ENCODE measurements around the gene IPO11.
"Not testable (repeated sequence)": the region's sequence is repeated elsewhere in the genome, so short reads cannot be mapped to it uniquely, and the experiment has no call there.

IPO11 gene

DNA sequence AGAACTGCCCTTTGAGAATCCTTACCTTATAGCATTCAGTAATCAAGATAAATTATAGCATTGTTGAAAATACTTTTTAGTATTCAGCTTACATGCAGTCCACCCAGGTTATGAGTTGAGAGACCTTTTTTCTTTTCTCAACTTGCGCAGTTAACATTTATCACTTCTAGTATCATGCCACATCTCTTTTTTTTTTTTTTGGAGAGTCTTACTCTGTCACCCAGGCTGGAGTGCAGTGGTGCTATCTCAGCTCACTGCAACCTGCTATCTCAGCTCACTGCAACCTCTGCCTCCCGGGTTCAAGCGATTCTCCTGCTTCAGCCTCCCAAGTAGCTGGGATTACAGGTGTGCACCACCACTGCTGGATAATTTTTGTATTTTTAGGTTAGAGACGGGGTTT, 195.1 kb downstream of the IPO11 start:
- DNase-seq, result no peak

DNA sequence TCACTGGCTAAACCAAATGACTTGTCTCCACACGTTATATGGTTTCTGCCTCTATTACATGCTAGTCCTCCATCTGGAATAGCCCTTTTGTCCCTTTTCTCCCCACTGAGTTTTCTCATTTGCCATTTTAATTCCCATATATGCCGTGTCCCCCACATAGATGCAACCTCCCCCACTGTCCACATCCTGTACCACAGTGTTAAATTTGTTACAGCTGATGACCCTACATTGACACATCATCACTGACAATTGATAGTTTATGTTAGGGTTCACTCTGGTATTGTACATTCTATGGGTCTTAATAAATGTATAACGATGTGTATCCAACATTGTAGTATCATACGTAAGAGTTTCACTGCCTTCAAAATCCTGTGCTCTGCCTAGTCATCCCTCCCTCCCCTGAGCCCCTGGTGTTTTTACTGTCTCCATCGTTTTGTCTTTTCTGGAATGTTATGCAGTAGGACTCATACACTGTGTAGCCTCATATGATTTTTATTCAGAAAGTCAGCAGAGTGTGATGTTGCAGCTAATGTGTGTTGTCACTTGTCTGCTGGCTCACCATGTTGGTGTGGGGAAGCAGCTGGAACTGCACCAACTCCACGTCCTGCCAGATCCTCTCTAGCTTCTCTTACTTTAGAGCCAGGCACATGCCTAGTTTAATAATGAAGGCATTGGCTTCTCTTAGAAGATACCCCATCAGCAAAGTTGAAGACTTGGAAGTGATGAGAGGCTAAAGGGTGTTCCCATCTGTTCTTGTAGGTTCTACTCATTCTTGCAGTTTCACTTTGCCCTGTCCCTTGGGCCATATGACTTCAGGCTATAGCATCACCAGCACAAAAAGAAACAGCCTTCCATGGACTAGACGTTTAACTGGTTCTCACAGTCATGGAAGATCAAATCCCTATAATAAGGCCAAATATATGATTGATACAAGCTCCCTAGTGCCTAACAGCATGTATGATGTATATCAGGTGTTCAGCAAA, 196.3 kb downstream of the IPO11 start:
- DNase-seq, result no peak

- DNase-seq, result no peak
Measured at GRCh38 chr5:62614355-62614754, 201.8 kb downstream of the IPO11 start.

GRCh38 chr5:62616615-62617277, 204.2 kb downstream of the IPO11 start:
- DNase-seq, result no peak

DNA sequence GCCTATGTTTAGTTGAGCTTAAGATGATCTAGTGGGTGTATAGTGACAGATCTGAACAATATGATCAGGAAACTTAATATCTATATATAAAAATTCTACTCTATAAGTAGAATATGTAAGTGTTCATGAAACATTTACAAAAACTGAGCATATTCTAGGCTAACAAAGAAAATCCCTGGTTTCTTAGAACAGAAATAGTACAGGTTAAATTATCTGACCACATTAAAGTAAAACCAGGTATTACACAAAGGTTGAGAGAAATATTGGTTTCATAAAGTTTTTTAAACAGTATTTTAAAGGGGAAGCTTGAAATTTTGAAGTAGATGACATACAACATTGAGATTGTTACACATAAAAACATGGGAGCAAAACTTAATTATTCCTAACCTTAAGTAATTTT, 205.4 kb downstream of the IPO11 start:
- DNase-seq, result no peak

DNA sequence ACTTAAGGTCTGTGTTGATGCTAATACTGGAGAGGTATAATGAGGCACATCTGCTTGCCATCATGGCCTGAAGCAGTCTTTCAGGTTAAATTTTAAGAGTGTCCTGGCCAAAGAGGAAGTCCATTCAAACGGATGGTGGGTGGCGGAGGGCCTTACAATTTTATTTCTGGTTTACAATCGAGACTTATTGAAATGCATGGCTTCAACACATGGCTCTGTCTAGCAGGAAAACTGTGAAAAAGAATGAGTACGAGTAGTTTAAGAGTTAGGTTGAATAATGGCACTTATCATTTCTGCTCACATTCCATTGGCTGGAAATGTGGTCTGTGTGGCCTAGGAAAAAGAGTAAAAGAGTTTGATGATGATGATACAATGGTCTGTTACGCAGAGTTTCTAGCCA, 208.2 kb downstream of the IPO11 start:
- DNase-seq, result no peak

- DNase-seq, result no peak
Measured at GRCh38 chr5:62621280-62621679, 208.7 kb downstream of the IPO11 start.

DNA sequence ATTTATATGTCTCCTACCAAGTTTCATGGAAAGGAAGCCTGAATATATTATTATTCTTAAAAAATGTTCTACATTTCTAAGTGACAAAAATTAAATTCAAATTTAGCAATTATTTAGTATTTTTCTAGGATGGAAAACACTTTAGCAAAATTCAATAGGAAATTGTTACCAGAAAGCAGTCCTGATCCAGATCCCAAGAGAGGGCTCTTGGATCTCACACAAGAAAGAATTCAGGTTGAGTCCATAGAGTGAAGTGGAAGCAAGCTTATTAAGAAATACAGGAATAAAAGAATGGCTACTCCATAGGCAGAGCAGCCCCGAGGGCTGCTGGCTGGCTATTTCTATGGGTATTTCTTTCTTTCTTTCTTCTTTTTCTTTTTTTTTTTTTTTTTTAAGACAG, 210.7 kb downstream of the IPO11 start:
- DNase-seq, result no peak

- DNase-seq, result not testable (repeated sequence)
Measured at GRCh38 chr5:62624436-62624835, 211.9 kb downstream of the IPO11 start.

DNA sequence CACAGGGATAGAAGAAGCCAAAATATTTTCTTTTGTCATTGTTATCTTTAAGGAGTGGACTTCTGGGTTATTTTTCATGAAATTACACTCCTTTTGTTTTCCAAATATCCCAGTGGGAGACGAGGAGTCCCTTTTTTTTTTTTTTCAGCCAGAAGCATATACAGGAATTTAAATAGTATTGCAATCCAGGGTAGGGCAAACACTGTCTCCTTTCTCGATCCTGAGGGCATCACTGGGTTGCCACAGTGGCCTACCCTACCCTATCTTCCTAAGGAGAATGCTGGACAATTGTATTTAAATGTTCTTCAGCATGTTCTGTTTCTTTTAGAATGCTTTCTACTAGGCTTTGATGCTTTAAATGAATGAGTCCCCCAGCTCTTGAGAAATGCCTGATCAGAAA, 214.0 kb downstream of the IPO11 start:
- DNase-seq, result no peak

DNA sequence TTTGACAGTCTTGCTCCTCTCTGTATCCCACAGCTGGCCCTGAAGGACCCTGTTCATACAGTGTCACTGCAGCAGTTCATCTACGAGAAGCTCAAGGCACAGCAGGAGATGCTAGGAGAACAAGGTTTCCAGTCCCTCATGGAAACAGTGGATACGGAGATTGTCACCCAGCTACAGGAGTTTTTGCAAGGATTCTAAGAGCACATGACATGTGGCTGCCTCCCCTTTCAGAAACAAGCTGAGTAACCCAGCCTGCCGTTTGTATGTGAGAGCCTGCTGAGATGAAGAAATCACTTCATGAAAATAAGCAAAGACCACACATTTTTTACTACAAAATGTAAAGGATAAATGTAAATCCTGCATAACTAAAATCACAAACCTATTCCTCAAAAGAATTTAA, 214.6 kb downstream of the IPO11 start:
- no peak for DNase-seq

GRCh38 chr5:62627901-62628300, 215.3 kb downstream of the IPO11 start:
- DNase-seq, result no peak

DNA sequence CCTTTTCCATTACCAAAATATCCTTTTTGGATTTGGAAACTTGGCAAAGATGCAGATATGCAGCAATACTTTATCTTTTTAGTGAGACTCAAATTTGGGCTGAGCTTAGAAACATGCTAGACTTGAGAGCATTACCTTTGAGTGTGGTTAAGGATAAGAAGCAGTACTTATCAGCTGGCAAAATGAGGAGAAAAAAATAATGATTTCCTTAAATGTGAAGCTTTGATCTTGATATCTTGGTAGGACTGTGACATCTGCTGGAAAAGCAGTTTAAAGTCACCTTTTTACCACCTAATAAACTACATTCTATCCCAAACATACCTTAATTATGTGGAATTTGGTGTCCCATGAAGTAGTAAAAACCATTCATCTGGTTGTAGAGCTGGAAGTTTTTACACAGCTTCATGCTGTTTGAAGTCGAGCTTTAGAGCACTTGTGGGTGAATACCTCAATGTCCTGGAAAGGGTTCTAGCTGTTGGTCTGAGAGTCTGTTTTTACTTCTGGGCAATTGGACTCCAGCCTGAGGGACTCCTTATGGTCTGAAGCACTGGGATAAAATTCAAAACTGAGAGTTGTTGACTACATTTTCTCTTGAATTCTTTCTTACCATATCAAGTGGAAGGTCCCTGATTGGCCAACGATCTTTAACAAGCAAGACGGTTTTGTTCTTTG, 219.5 kb downstream of the IPO11 start:
- no peak for DNase-seq

DNA sequence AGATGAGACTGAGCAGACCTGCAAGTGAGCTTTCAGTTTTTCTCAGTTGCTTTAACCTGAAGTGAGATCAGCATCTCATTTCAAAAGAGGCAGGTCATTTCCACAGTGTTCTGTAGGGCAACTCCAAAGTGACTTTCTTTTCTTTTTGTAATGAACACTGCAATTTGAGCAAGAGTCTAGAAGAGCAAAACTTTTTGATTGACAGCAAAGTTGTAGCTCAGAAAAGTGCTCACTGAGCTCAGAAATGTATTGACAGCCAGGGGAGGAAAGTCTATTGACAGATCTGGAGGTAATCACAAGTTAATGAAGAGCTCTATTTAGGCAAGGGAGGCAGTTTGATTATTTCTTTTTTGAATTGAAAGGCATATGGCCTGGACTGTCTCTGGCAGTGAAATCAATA, 220.7 kb downstream of the IPO11 start:
- no peak for DNase-seq

DNA sequence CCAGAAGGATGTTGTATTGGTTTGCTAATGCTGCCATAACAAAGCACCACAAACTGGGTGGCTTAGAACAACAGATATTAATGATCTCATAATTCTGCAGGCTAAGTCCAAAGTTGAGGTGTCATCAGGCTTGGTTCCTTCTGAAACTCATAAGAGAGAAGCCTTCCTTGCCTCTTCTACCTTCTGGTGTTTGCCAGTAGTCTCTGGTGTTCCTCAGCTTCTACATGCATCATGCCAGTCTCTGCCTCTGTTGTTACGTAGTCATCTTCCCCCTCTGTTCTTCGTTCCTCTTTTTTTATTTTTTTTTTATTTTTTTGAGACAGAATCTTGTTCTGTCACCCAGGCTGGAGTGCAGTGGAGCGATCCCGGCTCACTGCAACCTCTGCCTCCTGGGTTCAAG, 227.9 kb downstream of the IPO11 start:
- no peak for DNase-seq

GRCh38 chr5:62642468-62642867, 229.9 kb downstream of the IPO11 start:
- DNase-seq, result no peak

DNA sequence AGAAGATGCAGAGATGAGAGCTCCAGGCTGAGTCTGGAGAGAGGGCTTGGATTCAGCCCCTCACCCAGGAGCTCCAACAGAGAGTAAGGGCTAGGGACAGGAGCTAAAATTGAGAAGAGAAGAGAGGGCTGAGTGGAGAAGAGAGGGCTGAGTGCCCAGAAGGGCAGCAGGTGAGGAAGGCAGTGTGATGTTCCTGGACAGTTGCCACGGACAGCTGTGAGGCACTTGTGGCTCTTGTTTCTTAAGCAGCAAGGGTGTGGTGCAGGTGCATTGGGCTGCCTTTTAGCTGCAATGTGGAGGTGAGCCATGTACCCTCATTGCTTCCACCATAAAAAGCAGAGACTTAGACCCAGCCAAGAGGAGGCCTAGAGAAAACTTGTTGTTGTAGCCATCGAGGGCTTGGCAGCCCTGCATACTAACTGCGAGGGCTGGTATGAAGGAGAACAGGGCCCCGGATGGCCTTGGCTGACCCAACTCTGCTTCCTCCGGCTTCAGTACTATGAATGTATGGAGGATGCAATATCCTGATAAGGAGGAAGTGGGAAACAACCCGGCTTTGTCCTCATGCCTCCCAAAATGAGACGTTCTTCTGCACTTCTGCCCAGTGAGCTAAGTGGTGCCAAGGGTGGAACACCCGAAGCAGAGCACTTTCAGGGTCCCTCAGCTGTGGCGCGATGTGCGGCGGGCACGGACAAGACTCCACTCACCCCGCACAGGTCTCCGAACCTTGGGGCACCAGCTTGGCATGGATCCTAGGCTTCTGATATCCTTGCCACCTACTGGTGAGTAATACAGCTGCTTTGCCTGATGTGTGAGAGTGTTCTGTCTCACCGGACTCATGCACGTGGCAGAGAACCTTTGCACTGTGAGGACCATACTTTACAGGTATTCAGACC, 231.2 kb downstream of the IPO11 start:
- DNase-seq, result no peak

GRCh38 chr5:62645223-62645622, 232.7 kb downstream of the IPO11 start:
- no peak for DNase-seq

DNA sequence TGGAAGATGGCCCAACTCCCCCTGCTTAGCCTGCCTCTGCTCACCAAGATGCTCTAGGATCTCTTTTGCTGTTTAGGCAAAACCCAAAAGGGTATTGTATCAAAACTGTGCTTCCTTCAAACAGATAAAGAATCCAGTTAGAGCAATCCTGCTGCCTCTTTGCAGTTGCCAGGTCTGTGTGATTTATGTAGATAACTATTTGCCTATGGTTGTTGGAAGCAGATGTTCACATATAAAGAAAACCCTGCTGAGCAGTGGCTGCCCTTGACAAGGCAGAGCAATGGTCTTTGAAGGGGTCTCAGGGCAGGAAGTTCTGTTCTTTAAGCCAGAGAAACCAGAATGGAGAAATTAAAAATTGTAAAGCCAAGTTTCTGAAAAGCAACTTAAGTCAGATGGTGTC, 234.7 kb downstream of the IPO11 start:
- DNase-seq, result no peak

DNA sequence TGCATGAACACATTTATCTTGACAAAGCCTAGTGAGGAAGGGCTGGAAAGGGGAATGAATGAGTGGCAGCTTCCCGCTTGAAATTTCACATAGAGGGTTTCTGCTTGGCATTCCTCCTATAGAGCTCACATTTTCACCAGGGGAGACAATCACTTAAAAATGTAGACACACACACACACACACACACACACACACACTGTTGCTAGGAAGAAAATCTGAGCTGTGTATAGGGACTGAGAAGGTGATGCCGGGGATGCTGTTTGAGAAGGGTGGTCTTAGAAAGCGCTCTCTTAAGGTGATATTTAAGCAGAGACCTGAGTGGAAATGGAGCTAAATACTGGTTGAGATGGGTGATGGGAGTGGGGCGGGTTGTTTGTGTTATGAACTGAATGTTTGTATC, 236.5 kb downstream of the IPO11 start:
- no peak for DNase-seq

- no peak for DNase-seq
Measured at GRCh38 chr5:62649476-62650113, 237.0 kb downstream of the IPO11 start.

DNA sequence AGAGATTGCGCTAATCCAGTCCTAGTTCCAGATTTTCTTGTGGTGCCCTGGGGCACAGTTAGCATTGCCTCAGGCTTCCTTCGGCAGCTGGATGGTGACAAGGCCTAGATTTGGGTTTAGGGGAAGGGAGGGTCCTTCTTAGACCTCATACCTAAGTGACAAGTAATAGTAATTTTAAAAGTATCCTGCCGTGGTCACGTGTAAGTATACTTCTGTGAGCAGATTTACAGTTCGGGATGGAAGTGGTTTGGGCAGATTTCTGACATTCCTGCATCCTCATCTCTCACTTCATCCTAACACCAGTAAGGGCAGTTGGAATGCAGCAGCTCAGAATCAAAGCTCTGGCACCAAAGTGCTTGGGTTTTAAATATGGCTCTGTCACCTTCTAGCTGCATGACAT, 237.6 kb downstream of the IPO11 start:
- no peak for DNase-seq

Data from activated CD4-positive, alpha-beta T cell treated with anti-CD3 and anti-CD28 coated beads for 1 hour (primary cell).